Loucy (cell line): Measurements from ENCODE around the gene SORCS2.

Experiments used
- CTCF ChIP-seq: fragments of 200-600 bp; sonication (generic); conservative IDR thresholded peaks from 2 replicates; pipeline ENCODE4 v1.5.1; 2014; ENCODE audit warnings: mild to moderate bottlenecking, antibody characterized with exemption, low read length
- EZH2phosphoT487 ChIP-seq: fragments of 200-600 bp; IDR thresholded peaks from 2 replicates; pipeline ENCODE4 v1.6.1; 2018; ENCODE audit warnings: antibody characterized with exemption, mild to moderate bottlenecking, moderate library complexity, borderline replicate concordance

- TF ChIP-seq CTCF (no peak), EZH2phosphoT487 (no peak)
Observed at GRCh38 chr4:7763106-7763505, 570.8 kb downstream of the SORCS2 start.
